SW480 (cell line): ENCODE data around the gene OR51A7.
"Not testable (repeated sequence)": the region's sequence is repeated elsewhere in the genome, so short reads cannot be mapped to it uniquely, and the experiment has no call there.

Experiments used
- DNase-seq: peaks from one replicate; pipeline ENCODE4 v3.0.0-alpha.2; 2016; ENCODE audit warnings: low spot score

Gene OR51A7

DNA sequence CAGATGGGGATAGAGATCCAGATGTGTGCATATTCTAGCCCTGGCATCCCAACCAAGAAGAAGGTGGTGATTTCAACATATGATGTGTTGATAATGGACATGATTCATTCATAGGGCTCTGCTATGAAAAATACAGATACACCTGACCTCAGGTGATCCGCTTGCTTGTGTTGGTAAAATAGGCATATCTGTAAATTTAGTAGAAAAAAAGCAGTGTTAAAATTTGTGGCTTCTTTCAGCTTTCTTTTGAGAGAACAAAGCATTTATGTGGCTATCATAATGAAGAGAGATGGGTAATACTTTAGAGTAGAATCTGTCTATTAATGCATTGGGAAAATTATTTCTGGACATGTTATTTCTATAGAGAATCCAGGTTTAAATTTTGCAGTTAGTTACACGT lies 52.0 kb downstream of the OR51A7 start, which contains the start of gene OR51A2:
Gene OR51A2, minus strand, starts transcription at position 101 of the 400 bp plus-strand sequence. Its CDS starts 0 bp downstream, at position 101.
- DNase-seq, result not testable (repeated sequence)

DNA sequence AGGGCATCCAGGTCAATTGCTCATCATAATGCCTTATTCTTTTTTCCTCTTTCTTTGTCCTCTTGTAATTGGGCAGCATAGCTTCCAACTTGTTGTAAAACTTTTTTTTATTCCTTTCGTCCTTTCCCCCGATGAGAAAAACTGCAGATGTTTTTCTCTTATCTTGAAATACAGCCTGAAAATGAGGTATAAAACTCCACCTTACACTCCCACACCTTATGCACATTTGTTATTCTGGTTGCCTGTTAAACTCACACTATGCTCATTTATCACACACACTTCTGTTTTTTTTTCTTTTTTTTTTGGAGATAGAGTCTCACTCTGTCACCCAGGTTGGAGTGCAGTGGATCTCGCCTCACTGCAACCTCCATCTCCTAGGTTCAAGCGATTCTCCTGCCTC lies 53.8 kb downstream of the OR51A7 start:
- no peak for DNase-seq
